DOHH2 (cell line): Measurements from ENCODE around the gene CFAP157.

Experiments used
- H3F3A ChIP-seq: fragments of 200-600 bp; sonication (generic), shearing (Covaris generic); 2 replicates; pipeline ENCODE4 v1.6.0; 2016; ENCODE audit warnings: antibody characterized with exemption, mild to moderate bottlenecking; ENCODE audit not compliant: control insufficient read depth, insufficient read depth
- H3K27ac ChIP-seq: fragments of 200-600 bp; sonication (generic); 2 replicates; pipeline ENCODE4 v1.5.1; 2014; ENCODE audit warnings: low read depth, mild to moderate bottlenecking, low read length, moderate library complexity
- H3K27me3 ChIP-seq: fragments of 200-600 bp; sonication (generic); 2 replicates; pipeline ENCODE4 v1.6.1; 2014; ENCODE audit warnings: mild to moderate bottlenecking, low read length, mixed read lengths; ENCODE audit not compliant: control insufficient read depth
- H3K36me3 ChIP-seq: fragments of 200-600 bp; sonication (generic); 2 replicates; pipeline ENCODE4 v1.6.1; 2014; ENCODE audit warnings: mild to moderate bottlenecking, low read length, moderate library complexity, mixed read lengths; ENCODE audit not compliant: control insufficient read depth
- H3K4me1 ChIP-seq: fragments of 200-600 bp; sonication (generic); 2 replicates; pipeline ENCODE4 v1.6.1; 2014; ENCODE audit warnings: mild to moderate bottlenecking, low read length, mixed read lengths; ENCODE audit not compliant: control insufficient read depth
- H3K4me2 ChIP-seq: fragments of 200-600 bp; sonication (generic); 2 replicates; pipeline ENCODE4 v1.6.0; 2014; ENCODE audit warnings: mild to moderate bottlenecking, low read length, moderate library complexity
- H3K4me3 ChIP-seq: fragments of 200-600 bp; sonication (generic); 2 replicates; pipeline ENCODE4 v1.5.1; 2014; ENCODE audit warnings: mild to moderate bottlenecking, low read length, mixed read lengths
- H3K79me2 ChIP-seq: fragments of 200-600 bp; sonication (generic); 2 replicates; pipeline ENCODE4 v1.6.1; 2014; ENCODE audit warnings: mild to moderate bottlenecking, low read length, mixed read lengths; ENCODE audit not compliant: control insufficient read depth
- H3K9me2 ChIP-seq: fragments of 200-600 bp; sonication (generic); replicated peaks from 2 replicates; pipeline ENCODE4 v1.6.1; 2014; ENCODE audit warnings: mild to moderate bottlenecking, low read length, mixed read lengths; ENCODE audit not compliant: control insufficient read depth
- H3K9me3 ChIP-seq: fragments of 200-600 bp; sonication (generic); 2 replicates; pipeline ENCODE4 v1.6.1; 2014; ENCODE audit warnings: antibody characterized with exemption, low read length, mixed read lengths; ENCODE audit not compliant: control insufficient read depth, insufficient read depth
- H4K20me1 ChIP-seq: fragments of 200-600 bp; sonication (generic); 2 replicates; pipeline ENCODE4 v1.6.0; 2014; ENCODE audit warnings: low read depth, mild to moderate bottlenecking, antibody characterized with exemption, low read length, moderate library complexity; ENCODE audit not compliant: control insufficient read depth, insufficient read depth
- CTCF ChIP-seq: fragments of 200-600 bp; sonication (generic); IDR thresholded peaks from one replicate; pipeline ENCODE4 v1.5.1; 2014; ENCODE audit warnings: antibody characterized with exemption, mild to moderate bottlenecking, low read depth, low read length; ENCODE audit not compliant: poor library complexity, severe bottlenecking
- EZH2phosphoT487 ChIP-seq: fragments of 200-600 bp; sonication (generic); IDR thresholded peaks from 2 replicates; pipeline ENCODE4 v1.6.1; 2017; ENCODE audit warnings: borderline replicate concordance, mild to moderate bottlenecking, antibody characterized with exemption, low read length, moderate library complexity, mixed read lengths

The CFAP157 gene

GRCh38 chr9:127751269-127752054 is 44.7 kb downstream of the CFAP157 start:
- no peak for TF ChIP-seq CTCF
- TF ChIP-seq EZH2phosphoT487, result no peak
- H3K27ac ChIP-seq, result no peak overlapping the region
- H3K27me3 ChIP-seq, result no peaks in the 10 kb centered on the region
- H3K4me3 ChIP-seq, result no peak overlapping the region
- H3K4me2 ChIP-seq, result no peak overlapping the region
- H3K9me2 ChIP-seq, result no peaks in the 10 kb centered on the region
- no peaks in the 10 kb centered on the region for H4K20me1 ChIP-seq
- no peaks in the 10 kb centered on the region for H3K79me2 ChIP-seq
- no peaks in the 10 kb centered on the region for H3K9me3 ChIP-seq
- H3F3A ChIP-seq, result no peaks in the 10 kb centered on the region
- peaks cover 36% of the 10 kb centered on the region for H3K36me3 ChIP-seq
- no peaks in the 10 kb centered on the region for H3K4me1 ChIP-seq

DNA sequence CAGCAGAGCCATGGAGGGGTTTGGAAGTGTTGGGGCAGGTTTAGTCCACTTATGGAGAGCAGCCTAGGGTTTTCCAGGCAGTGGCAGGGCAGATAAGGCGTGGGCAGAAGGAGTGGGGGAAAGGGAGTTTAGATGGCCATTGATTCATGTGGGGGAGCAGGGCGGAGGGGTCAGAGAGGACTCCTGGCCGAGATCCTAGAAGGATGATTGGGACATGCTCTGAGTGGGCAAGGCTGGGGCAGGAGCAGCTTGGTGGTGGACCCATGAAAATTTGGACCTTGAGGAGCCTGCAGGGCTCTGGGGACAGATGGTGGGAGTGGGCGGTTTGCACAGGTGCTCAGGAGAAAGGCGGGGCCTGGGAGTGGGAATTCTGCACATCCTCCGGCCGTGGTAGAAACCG is 46.4 kb downstream of the CFAP157 start:
- TF ChIP-seq CTCF (no peak), EZH2phosphoT487 (no peak)
- Histone ChIP-seq H4K20me1 (no peaks in the 10 kb centered on the region), H3K36me3 (peaks cover 29% of the 10 kb centered on the region), H3K27ac (no peak overlapping the region), H3K4me1 (no peaks in the 10 kb centered on the region), H3F3A (no peaks in the 10 kb centered on the region), H3K9me3 (no peaks in the 10 kb centered on the region), H3K4me3 (no peak overlapping the region), H3K27me3 (no peaks in the 10 kb centered on the region), H3K4me2 (no peak overlapping the region), H3K9me2 (no peaks in the 10 kb centered on the region), H3K79me2 (no peaks in the 10 kb centered on the region)

DNA sequence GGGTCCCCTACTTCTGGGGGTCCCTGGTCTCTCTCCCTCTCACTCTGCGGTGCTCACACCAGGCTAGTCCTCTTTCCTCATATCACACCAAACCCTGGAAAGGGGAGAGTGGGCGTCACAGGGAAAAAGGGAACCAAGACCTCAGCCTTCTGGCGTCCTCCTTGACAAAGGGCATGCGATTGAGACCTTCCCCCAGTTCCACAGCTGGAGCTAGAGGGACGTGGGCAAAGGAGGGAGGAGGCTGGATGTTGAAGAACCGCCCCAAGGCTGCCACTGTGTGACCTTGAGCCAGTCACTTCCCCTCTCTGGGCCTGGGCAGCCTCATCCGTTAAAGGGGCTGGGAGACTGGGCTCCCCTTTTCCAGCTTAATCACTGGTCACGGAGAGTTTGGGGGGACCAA is 46.8 kb downstream of the CFAP157 start:
- Histone ChIP-seq H3K4me3 (no peak overlapping the region), H3K4me1 (no peaks in the 10 kb centered on the region), H3K36me3 (peaks cover 24% of the 10 kb centered on the region), H3K4me2 (no peak overlapping the region), H3F3A (no peaks in the 10 kb centered on the region), H3K79me2 (no peaks in the 10 kb centered on the region), H3K9me3 (no peaks in the 10 kb centered on the region), H3K27me3 (no peaks in the 10 kb centered on the region), H3K9me2 (no peaks in the 10 kb centered on the region), H4K20me1 (no peaks in the 10 kb centered on the region), H3K27ac (no peak overlapping the region)
- TF ChIP-seq EZH2phosphoT487 (no peak), CTCF (no peak)
